Glutamatergic neuron (in vitro differentiated cells): ENCODE results near the gene CFP. TPM values are rescaled to one million over a fixed set of nuclear protein-coding genes. Genes with fewer than 3 reads are reported as not detected.

Source experiments
- DNase-seq: peaks from one replicate; pipeline ENCODE4 v3.0.0; 2022
- H3K27ac Mint-ChIP-seq: one replicate; pipeline ENCODE4 v1.8.0; 2020; ENCODE audit warnings: mild to moderate bottlenecking, mixed read lengths, inconsistent platforms; ENCODE audit not compliant: unreplicated experiment
- H3K27me3 Mint-ChIP-seq: one replicate; pipeline ENCODE4 v1.8.0; 2020; ENCODE audit warnings: mild to moderate bottlenecking, moderate library complexity, mixed read lengths, inconsistent platforms; ENCODE audit not compliant: unreplicated experiment
- H3K36me3 Mint-ChIP-seq: one replicate; pipeline ENCODE4 v1.8.0; 2020; ENCODE audit warnings: mild to moderate bottlenecking, mixed read lengths, inconsistent platforms; ENCODE audit not compliant: unreplicated experiment
- H3K4me1 Mint-ChIP-seq: one replicate; pipeline ENCODE4 v1.8.0; 2020; ENCODE audit warnings: mild to moderate bottlenecking, low read depth, mixed read lengths, inconsistent platforms; ENCODE audit not compliant: unreplicated experiment
- H3K4me3 Mint-ChIP-seq: one replicate; pipeline ENCODE4 v1.8.0; 2020; ENCODE audit warnings: mild to moderate bottlenecking, mixed read lengths, inconsistent platforms; ENCODE audit not compliant: unreplicated experiment
- H3K9me3 Mint-ChIP-seq: one replicate; pipeline ENCODE4 v1.8.0; 2020; ENCODE audit warnings: mild to moderate bottlenecking, moderate library complexity, mixed read lengths, inconsistent platforms; ENCODE audit not compliant: unreplicated experiment
- total RNA-seq: library from RNA; stranded (reverse); fragmentation: NEBNext Ultra II Directional; extraction: Animal tissue kit (Norgen Biotek cat#: 25700); gene quantifications from one replicate; pipeline ENCODE4 v1.2.1, GENCODE V29; 2021; ENCODE audit not compliant: unreplicated experiment
- TF ChIP-seq, protein P1 (sequence below): fragments of 200-600 bp; sonication (generic); IDR thresholded peaks from one replicate; pipeline ENCODE4 v1.5.0; 2021; ENCODE audit not compliant: partially characterized antibody, unreplicated experiment

CFP gene
- total RNA-seq, 1 donor from 2014 or later, result 0.49 TPM

DNA sequence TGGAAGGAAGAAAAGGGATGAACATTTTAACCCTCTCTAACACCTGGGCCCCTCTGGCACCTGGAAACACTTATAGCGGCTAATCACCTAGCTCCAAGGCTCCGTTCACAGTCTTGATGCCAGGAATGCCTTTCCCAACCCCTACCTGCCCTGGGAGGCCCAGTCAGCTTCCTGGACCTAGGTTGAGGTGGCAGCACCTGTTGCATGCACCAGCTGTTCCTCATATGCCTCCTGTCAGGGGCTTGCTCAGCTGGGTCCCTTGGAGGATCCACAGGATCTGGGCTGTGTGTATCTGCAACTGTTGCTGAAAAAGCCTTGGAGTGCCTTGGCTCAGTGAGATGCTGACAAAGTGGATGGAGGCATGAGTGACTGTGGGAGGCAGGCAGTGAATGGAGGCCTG, 4.4 kb downstream of the CFP start:
- H3K27ac Mint-ChIP-seq, result no peak overlapping the region
- H3K4me3 Mint-ChIP-seq, result no peak overlapping the region
- H3K36me3 Mint-ChIP-seq, result no peaks in the 10 kb centered on the region
- H3K9me3 Mint-ChIP-seq, result peaks cover 2% of the 10 kb centered on the region
- TF ChIP-seq, protein P1, sequence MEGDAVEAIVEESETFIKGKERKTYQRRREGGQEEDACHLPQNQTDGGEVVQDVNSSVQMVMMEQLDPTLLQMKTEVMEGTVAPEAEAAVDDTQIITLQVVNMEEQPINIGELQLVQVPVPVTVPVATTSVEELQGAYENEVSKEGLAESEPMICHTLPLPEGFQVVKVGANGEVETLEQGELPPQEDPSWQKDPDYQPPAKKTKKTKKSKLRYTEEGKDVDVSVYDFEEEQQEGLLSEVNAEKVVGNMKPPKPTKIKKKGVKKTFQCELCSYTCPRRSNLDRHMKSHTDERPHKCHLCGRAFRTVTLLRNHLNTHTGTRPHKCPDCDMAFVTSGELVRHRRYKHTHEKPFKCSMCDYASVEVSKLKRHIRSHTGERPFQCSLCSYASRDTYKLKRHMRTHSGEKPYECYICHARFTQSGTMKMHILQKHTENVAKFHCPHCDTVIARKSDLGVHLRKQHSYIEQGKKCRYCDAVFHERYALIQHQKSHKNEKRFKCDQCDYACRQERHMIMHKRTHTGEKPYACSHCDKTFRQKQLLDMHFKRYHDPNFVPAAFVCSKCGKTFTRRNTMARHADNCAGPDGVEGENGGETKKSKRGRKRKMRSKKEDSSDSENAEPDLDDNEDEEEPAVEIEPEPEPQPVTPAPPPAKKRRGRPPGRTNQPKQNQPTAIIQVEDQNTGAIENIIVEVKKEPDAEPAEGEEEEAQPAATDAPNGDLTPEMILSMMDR, result no peak
- no peaks in the 10 kb centered on the region for H3K4me1 Mint-ChIP-seq
- DNase-seq, result no peak
- H3K27me3 Mint-ChIP-seq, result peaks cover 8% of the 10 kb centered on the region

- DNase-seq, result peak; percentile 73
- TF ChIP-seq, protein P1, result no peak
- Mint-ChIP-seq H3K27me3 (peaks cover 8% of the 10 kb centered on the region), H3K4me3 (peak overlapping the region; percentile 81), H3K9me3 (peaks cover 2% of the 10 kb centered on the region), H3K4me1 (no peaks in the 10 kb centered on the region), H3K36me3 (no peaks in the 10 kb centered on the region), H3K27ac (no peak overlapping the region)
Observed at GRCh38 chrX:47623540-47624027, 6.1 kb downstream of the CFP start.

DNA sequence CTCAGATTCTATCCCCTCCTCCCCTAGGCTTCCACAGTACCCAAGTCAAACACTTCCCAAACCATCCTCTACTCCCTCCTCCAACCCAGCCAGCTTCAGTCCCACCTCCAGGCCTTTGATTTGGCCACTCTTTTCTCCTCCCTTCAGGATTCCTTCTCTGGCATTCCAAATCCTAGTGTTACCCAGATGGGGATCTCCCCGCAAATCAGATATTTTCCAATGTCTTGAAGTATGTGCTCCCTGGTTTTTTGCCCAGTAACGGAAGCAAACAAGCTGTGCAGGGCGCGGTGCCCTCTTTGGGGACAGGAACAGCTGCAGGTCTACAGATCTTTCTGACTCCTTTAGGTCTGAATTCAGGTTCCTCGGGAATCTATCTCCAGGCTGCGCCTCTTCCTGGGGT, 7.9 kb downstream of the CFP start:
- Mint-ChIP-seq H3K9me3 (no peaks in the 10 kb centered on the region), H3K4me1 (peaks cover 7% of the 10 kb centered on the region)
- TF ChIP-seq, protein P1, result no peak

GRCh38 chrX:47620303-47620685, 9.4 kb downstream of the CFP start:
- Mint-ChIP-seq H3K36me3 (no peaks in the 10 kb centered on the region), H3K4me3 (peak overlapping the region; percentile 76), H3K27ac (no peak overlapping the region), H3K4me1 (peaks cover 7% of the 10 kb centered on the region), H3K9me3 (no peaks in the 10 kb centered on the region), H3K27me3 (peaks cover 9% of the 10 kb centered on the region)
- TF ChIP-seq, protein P1, result no peak
- DNase-seq, result no peak

More for the DNA sequence above, 7.9 kb downstream of the CFP start:
- H3K27me3 Mint-ChIP-seq, result peaks cover 12% of the 10 kb centered on the region
- no peak for DNase-seq
- H3K27ac Mint-ChIP-seq, result no peak overlapping the region
- H3K4me3 Mint-ChIP-seq, result no peak overlapping the region
- no peaks in the 10 kb centered on the region for H3K36me3 Mint-ChIP-seq

DNA sequence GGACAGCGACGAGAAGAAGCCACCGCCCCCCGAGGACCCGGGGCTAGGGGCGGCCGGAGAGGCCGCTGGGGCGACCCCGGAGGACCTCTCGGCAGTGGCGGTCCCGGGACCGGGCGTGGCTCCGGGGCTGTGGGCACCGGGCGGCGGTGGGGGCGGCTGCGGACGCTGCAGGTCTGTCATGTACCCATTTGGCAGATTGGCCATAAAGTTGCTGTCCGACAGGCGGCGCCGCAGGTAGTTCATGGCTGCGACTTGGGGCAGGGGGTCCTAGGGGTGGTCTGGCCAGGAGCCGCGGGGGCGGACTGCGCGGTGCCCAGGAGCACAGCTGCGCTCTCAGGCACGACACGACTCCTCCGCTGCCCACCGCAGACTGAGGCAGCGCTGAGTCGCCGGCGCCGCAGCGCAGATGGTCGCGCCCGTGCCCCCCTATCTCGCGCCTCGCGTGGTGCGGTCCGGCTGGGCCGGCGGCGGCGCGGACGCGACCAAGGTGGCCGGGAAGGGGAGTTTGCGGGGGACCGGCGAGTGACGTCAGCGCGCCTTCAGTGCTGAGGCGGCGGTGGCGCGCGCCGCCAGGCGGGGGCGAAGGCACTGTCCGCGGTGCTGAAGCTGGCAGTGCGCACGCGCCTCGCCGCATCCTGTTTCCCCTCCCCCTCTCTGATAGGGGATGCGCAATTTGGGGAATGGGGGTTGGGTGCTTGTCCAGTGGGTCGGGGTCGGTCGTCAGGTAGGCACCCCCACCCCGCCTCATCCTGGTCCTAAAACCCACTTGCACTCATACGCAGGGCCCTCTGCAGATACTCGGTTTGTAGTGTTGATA, 10.0 kb downstream of the CFP start, which contains the start of gene SYN1:
SYN1 (minus strand) TSS at position 372 of the 817 bp plus-strand sequence; CDS start at position 243, 129 bp downstream.
- peak; percentile 86 for DNase-seq
- Mint-ChIP-seq H3K27me3 (peaks cover 9% of the 10 kb centered on the region), H3K4me1 (peaks cover 7% of the 10 kb centered on the region), H3K4me3 (peak within 1 kb of the TSS; percentile 77), H3K36me3 (no peaks in the 10 kb centered on the region), H3K27ac (peak within 1 kb of the TSS; percentile 22), H3K9me3 (no peaks in the 10 kb centered on the region)
- TF ChIP-seq, protein P1, result peak; percentile 13
